Heart left ventricle (tissue), 13 donors: ENCODE results near the gene ACSM2B.

Experiments
- POLR2A ChIP-seq, 2 donors: fragments of 450-650 bp; IDR thresholded peaks; one replicate each; pipeline ENCODE4 v1.6.1; 2017; ENCODE audit warnings: antibody characterized with exemption in 2 of 2, mild to moderate bottlenecking in 2 of 2, moderate library complexity in 2 of 2
- TF ChIP-seq, protein P1 (sequence below), 12 donors: fragments of 200-600 bp; sonication (generic) in 4 of 12; IDR thresholded peaks; one replicate each; pipeline versions ENCODE4 v1.5.0 to v1.8.0; 2018 to 2022; ENCODE audit warnings: antibody characterized with exemption in 12 of 12, mild to moderate bottlenecking in 5 of 12
- donor health status: ischemic (EF 13 %, LVEDD 7.1; RV severe dilation, severe dysfunction).
- donor health status: DM: no; HTN: yes; CAD: no.
- donor health status: DM: no; HTN: no; CAD: no.
- donor health status: ischemic (EF 25% LVEDD 6.9; RV normal size, moderate dysfunction).
- donor health status: ischemic (EF 25% LVEDD 5.7; RV mildly dilated, moderate dysfunction).
- donor health status: ischemic (EF 35%, LVEDD 5.7; RV mildly dilated, moderate dysfunction).
- donor health status: nonischemic (EF 11% LVEDD 7.7; RV severe dilation, severe dysfunction).
- donor health status: DM: yes; HTN: yes; CAD: no.
- donor health status: PGD.
- donor health status: ischemic (EF 29% LVEDD 5.4; RV normal size, mild dysfunction).
- donor health status: nonischemic (EF 23%, LVEDD 6.1; RV moderate dilation, normal function).

DNA sequence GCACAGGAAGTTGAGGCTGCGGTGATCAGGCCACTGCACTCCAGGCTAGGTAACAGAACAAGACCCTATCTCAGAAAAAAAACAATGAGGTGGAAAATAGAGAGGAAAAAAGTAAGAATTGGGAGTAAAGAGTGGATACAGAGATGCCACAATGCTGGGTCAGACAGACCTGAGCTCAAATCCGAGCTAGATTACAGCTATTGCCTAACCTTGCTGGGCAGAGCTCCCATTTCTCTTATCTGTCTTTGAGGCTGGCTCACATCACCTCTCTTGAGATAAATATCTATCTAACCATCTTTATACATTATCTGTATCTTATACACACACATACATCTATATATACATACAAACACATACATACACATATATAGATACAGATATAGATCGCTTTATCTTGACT, 59.0 kb downstream of the ACSM2B start:
- TF ChIP-seq, protein P1, sequence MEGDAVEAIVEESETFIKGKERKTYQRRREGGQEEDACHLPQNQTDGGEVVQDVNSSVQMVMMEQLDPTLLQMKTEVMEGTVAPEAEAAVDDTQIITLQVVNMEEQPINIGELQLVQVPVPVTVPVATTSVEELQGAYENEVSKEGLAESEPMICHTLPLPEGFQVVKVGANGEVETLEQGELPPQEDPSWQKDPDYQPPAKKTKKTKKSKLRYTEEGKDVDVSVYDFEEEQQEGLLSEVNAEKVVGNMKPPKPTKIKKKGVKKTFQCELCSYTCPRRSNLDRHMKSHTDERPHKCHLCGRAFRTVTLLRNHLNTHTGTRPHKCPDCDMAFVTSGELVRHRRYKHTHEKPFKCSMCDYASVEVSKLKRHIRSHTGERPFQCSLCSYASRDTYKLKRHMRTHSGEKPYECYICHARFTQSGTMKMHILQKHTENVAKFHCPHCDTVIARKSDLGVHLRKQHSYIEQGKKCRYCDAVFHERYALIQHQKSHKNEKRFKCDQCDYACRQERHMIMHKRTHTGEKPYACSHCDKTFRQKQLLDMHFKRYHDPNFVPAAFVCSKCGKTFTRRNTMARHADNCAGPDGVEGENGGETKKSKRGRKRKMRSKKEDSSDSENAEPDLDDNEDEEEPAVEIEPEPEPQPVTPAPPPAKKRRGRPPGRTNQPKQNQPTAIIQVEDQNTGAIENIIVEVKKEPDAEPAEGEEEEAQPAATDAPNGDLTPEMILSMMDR (IDR thresholded peaks at IDR 0.05), result no peak
- no peak for TF ChIP-seq POLR2A (IDR thresholded peaks at IDR 0.05)
